ENCODE data around the gene NPTX1.

GRCh38 chr17:80453126-80453997, 23.0 kb downstream of the NPTX1 start:
- no peak for TF ChIP-seq EZH2 (IDR thresholded peaks at IDR 0.05; ENCODE audit: borderline replicate concordance, low read depth, low read length, severe bottlenecking)
- no peak for TF ChIP-seq CTCF (IDR thresholded peaks at IDR 0.05; ENCODE audit: borderline replicate concordance, extremely low read depth, low read length, poor library complexity, severe bottlenecking)
